GM18873 (cell line): ENCODE results near the gene DIP2A.
A peak's percentile ranks its signal among the peaks of the same experiment; 100 is the strongest.

Source experiments
- ATAC-seq: cut with Tn5 transposase; IDR thresholded peaks from one replicate; pipeline ENCODE4 v1.9.1; 2021; ENCODE audit warnings: mild to moderate bottlenecking, moderate library complexity, moderate number of reproducible peaks; ENCODE audit not compliant: unreplicated experiment, low FRiP score

Gene DIP2A, protein sequence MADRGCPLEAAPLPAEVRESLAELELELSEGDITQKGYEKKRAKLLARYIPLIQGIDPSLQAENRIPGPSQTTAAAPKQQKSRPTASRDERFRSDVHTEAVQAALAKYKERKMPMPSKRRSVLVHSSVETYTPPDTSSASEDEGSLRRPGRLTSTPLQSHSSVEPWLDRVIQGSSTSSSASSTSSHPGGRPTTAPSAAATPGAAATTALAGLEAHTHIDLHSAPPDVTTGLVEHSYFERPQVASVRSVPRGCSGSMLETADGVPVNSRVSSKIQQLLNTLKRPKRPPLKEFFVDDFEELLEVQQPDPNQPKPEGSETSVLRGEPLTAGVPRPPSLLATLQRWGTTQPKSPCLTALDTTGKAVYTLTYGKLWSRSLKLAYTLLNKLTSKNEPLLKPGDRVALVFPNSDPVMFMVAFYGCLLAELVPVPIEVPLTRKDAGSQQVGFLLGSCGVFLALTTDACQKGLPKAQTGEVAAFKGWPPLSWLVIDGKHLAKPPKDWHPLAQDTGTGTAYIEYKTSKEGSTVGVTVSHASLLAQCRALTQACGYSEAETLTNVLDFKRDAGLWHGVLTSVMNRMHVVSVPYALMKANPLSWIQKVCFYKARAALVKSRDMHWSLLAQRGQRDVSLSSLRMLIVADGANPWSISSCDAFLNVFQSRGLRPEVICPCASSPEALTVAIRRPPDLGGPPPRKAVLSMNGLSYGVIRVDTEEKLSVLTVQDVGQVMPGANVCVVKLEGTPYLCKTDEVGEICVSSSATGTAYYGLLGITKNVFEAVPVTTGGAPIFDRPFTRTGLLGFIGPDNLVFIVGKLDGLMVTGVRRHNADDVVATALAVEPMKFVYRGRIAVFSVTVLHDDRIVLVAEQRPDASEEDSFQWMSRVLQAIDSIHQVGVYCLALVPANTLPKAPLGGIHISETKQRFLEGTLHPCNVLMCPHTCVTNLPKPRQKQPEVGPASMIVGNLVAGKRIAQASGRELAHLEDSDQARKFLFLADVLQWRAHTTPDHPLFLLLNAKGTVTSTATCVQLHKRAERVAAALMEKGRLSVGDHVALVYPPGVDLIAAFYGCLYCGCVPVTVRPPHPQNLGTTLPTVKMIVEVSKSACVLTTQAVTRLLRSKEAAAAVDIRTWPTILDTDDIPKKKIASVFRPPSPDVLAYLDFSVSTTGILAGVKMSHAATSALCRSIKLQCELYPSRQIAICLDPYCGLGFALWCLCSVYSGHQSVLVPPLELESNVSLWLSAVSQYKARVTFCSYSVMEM (N-terminal part only)

GRCh38 chr21:46458315-46459023 is at the start of gene DIP2A:
TSS of gene DIP2A (plus strand) at chr21:46458891. CDS start at chr21:46459132, 241 bp downstream.
- peak; percentile 87 for ATAC-seq

DNA sequence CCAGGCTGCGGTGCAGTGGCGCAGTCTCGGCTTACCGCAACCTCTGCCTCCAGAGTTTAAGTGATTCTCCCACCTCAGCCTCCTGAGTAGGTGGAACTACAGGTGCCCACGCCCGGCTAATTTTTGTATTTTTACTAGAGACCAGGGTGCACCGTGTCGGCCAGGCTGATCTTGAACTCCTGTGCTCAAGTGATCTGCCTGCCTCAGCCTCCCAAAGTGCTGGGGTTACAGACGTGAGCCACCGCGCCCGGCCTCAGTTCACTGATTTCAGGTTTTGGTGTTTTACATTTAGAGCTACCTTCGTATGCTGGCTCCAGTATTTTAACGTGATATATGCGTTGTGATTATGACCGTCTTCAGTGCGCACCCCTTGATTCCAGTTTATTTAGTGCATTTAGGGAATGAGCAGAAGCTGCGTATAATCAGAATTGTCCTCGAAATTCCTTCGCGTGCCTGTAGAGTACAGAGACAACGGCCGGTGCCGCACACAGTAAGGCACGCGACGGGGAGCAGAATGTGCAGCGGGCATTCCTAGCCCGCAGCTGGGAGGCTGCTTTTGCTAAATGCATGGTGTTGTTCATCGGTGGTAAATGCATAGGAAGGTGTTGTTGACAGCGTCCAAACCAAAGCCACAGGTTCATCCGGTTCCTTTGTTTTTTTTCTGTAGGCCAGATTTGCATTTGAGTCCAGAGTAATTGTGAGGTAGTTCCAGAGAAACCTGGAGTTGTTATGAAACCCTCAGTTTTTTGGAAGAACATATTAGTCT is 48.9 kb upstream of the DIP2A start:
- no peak for ATAC-seq

- ATAC-seq: no peak
Measured at GRCh38 chr21:46410516-46410915, 48.2 kb upstream of the DIP2A start.

GRCh38 chr21:46411236-46411635 is 47.5 kb upstream of the DIP2A start:
- ATAC-seq: no peak

- ATAC-seq: no peak
Measured at GRCh38 chr21:46411691-46412090, 47.0 kb upstream of the DIP2A start.

DNA sequence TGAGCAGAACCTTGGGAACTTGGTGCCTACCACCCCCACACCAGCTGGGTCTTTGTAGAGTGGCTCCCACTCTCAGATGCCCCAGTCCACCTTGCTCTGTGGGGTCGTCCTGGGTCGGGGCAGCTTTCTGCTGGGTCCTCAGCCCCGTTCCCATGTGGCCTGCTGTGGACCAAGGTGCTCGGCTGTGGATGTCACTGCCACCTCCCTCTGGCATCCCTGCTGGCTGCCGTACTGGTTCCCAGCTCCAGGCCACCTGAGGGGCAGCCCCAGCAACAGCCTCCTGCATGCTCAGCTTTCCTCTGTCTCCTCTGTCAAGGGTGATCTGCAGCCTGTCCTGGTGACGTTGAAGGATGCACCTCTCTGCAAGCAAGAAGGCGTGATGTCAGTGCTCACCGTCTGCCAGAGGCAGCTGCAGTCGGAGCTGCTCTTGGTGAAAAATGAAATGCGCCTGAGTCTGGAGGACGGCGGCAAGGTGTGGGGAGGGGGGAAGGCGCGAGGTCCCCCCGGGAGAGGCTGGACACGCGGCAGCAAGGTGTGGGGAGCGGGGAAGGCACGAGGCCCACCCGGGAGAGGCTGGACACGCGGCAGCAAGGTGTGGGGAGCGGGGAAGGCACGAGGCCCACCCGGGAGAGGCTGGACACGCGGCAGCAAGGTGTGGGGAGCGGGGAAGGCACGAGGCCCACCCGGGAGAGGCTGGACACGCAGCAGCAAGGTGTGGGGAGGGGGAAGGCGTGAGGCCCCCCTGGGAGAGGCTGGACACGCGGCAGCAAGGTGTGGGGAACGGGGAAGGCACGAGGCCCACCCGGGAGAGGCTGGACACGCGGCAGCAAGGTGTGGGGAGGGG is 45.9 kb upstream of the DIP2A start:
- ATAC-seq: no peak

DNA sequence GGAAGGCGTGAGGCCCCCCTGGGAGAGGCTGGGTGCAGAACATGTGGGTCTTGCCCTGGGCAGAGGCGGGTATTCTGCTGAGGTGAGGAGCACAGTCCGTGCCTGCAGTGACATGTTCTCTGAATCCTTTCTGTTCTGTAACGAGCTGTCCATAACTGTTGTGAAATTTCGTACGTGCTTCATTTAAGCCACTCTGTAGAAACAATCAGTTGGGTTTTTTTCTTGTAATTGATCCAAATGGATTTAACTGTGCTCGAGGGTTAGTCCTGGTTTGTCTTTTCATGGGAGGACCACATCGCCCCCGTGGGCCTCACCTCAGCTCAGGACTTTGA is 45.4 kb upstream of the DIP2A start:
- no peak for ATAC-seq

- no peak for ATAC-seq
Measured at GRCh38 chr21:46414965-46415275, 43.8 kb upstream of the DIP2A start.

DNA sequence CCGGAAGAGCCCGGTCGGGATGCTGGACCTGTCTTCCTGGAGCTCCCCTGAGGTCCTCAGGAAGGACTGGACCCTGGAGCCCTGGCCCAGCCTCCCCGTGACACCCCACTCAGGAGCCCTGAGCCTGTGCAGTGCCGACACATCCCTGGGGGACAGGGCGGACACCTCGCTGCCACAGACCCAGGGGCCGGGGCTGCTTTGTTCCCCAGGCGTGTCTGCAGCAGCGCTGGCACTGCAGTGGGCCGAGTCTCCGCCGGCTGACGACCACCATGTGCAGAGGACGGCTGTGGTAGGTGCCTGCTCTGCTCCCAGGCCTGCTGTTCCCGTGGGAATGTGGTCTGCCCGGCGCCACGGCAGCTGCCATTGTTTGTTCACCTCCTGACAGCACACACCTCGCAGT is 42.1 kb upstream of the DIP2A start:
- no peak for ATAC-seq

- no peak for ATAC-seq
Measured at GRCh38 chr21:46418265-46418946, 40.3 kb upstream of the DIP2A start.

- ATAC-seq: no peak
Measured at GRCh38 chr21:46420241-46421190, 38.2 kb upstream of the DIP2A start.

- no peak for ATAC-seq
Measured at GRCh38 chr21:46421191-46421750, 37.4 kb upstream of the DIP2A start.

- no peak for ATAC-seq
Measured at GRCh38 chr21:46421756-46422555, 36.7 kb upstream of the DIP2A start.

DNA sequence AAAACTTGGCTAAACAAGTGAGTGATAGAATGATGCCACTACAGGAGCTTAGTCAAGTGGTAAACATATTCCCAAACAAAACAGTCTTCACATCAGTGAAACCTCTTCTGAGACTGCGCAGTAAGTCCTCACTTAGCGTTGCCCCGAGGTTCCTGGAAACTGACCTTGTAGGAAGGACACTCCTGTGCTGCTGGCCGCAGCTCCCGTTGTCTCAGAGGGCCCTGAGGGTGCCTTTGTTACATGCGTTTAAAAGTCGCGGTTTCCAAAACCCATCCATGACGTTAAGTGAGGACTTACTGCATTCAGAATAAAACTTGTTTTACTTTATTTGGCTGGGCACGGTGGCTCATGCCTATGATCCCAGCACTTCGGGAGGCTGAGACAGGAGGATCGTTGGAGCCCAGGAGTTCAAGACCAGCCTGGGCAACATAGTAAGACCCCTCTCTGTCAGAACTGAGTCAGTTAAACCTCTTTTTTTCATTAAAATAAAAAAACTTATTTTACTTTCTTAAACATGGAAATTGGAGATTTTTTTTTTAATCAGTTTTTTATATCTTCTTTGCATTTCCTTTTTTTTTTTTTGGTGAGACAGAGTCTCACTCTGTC is 36.0 kb upstream of the DIP2A start:
- ATAC-seq: no peak

DNA sequence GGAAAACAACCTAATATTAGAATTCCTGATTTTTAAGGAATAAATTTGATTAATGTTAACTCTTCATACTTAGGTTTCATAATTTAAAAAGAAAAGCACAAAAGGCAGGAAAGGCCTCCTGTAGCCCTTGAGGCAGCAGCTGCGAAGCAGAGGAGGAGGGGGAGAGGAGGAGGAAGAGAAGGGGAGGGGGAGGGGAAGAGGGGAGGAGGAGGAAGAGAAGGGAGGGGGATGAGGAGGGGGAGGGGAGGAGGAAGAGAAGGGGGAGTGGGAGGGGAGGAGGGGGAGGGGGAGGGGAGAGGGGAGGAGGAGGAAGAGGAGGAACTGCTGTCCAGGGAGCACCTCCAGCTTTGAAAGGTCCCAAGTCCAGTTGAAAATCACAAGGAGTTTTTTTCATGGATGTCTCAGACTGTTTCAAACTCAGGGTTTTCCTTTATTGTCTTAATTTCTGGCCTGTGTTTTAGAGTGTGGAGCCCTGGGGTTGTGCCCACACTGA is 35.1 kb upstream of the DIP2A start:
- no peak for ATAC-seq
